Liver (tissue), 9 donors: Measurements from ENCODE around the gene TRPC4. TPM values are rescaled to one million over a fixed set of nuclear protein-coding genes. Genes with fewer than 3 reads are reported as not detected.

Experiments used
- DNase-seq: peaks from one replicate; pipeline ENCODE4 v3.0.0-alpha.2; 2017; ENCODE audit warnings: low spot score
- H3K27ac ChIP-seq, 2 donors: one replicate each; pipeline ENCODE4 v1.7.0; 2013; ENCODE audit warnings: inconsistent platforms in 2 of 2, low read length in 2 of 2, control low read depth in 1 of 2, low read depth in 1 of 2, mild to moderate bottlenecking in 1 of 2
- H3K27me3 ChIP-seq, 4 donors: one replicate each; pipeline versions ENCODE4 v1.6.1 to v1.7.0; 2013; ENCODE audit warnings: low read length in 3 of 4, inconsistent platforms in 1 of 4, mild to moderate bottlenecking in 1 of 4, moderate library complexity in 1 of 4; ENCODE audit not compliant: control insufficient read depth in 4 of 4, insufficient read depth in 4 of 4
- H3K36me3 ChIP-seq, 4 donors: one replicate each; pipeline versions ENCODE4 v1.6.1 to v1.7.0; 2013; ENCODE audit warnings: low read length in 3 of 4, mild to moderate bottlenecking in 3 of 4, low read depth in 1 of 4, moderate library complexity in 1 of 4; ENCODE audit not compliant: control insufficient read depth in 4 of 4, insufficient read depth in 3 of 4
- H3K4me1 ChIP-seq, 4 donors: one replicate each; pipeline versions ENCODE4 v1.6.1 to v1.7.0; 2013; ENCODE audit warnings: low read length in 3 of 4, mild to moderate bottlenecking in 3 of 4, moderate library complexity in 1 of 4; ENCODE audit not compliant: control insufficient read depth in 4 of 4, insufficient read depth in 4 of 4
- H3K4me3 ChIP-seq, 3 donors: one replicate each; pipeline versions ENCODE4 v1.6.1 to v1.7.0; 2013; ENCODE audit warnings: low read length in 3 of 3, control low read depth in 1 of 3, low read depth in 1 of 3, mild to moderate bottlenecking in 1 of 3
- H3K9ac ChIP-seq, 2 donors: one replicate each; pipeline ENCODE4 v1.7.0; 2013; ENCODE audit warnings: low read length in 2 of 2, mild to moderate bottlenecking in 2 of 2, moderate library complexity in 2 of 2, control low read depth in 1 of 2, low read depth in 1 of 2
- H3K9me3 ChIP-seq, 4 donors: one replicate each; pipeline versions ENCODE4 v1.6.1 to v1.7.0; 2013; ENCODE audit warnings: low read length in 3 of 4; ENCODE audit not compliant: control insufficient read depth in 4 of 4
- ATF3 ChIP-seq: IDR thresholded peaks from 2 replicates; pipeline ENCODE4 v1.6.1; 2016; ENCODE audit warnings: antibody characterized with exemption
- CTCF ChIP-seq: fragments of 150-350 bp; IDR thresholded peaks from 2 replicates; pipeline ENCODE4 v1.5.1; 2017; ENCODE audit warnings: improper control_type of control experiment, low read depth, low read length; ENCODE audit not compliant: missing input control
- FOXA1 ChIP-seq: IDR thresholded peaks from 2 replicates; pipeline ENCODE4 v1.6.1; 2016; ENCODE audit warnings: antibody characterized with exemption
- FOXA2 ChIP-seq: IDR thresholded peaks from 2 replicates; pipeline ENCODE4 v1.6.1; 2016; ENCODE audit warnings: antibody characterized with exemption
- GABPA ChIP-seq, 2 donors: IDR thresholded peaks in 1 of 2; conservative IDR thresholded peaks in 1 of 2; 2 replicates each; pipeline ENCODE4 v1.6.1; 2016; ENCODE audit warnings: antibody characterized with exemption in 2 of 2, mild to moderate bottlenecking in 1 of 2, moderate library complexity in 1 of 2
- HNF4A ChIP-seq, 2 donors: conservative IDR thresholded peaks; 2 replicates each; pipeline ENCODE4 v1.6.1; 2016; ENCODE audit warnings: antibody characterized with exemption in 2 of 2, mild to moderate bottlenecking in 2 of 2
- HNF4G ChIP-seq: IDR thresholded peaks from 2 replicates; pipeline ENCODE4 v1.6.1; 2016; ENCODE audit warnings: antibody characterized with exemption
- JUND ChIP-seq, 2 donors: IDR thresholded peaks; 2 replicates each; pipeline ENCODE4 v1.6.1; 2016; ENCODE audit warnings: antibody characterized with exemption in 2 of 2
- MAX ChIP-seq: IDR thresholded peaks from 2 replicates; pipeline ENCODE4 v1.6.1; 2016; ENCODE audit warnings: antibody characterized with exemption
- NR2F2 ChIP-seq: IDR thresholded peaks from 2 replicates; pipeline ENCODE4 v1.6.1; 2016; ENCODE audit warnings: antibody characterized with exemption
- RAD21 ChIP-seq, 2 donors: IDR thresholded peaks; 2 replicates each; pipeline ENCODE4 v1.6.1; 2016; ENCODE audit warnings: antibody characterized with exemption in 2 of 2, mild to moderate bottlenecking in 2 of 2
- RXRA ChIP-seq, 2 donors: IDR thresholded peaks; 2 replicates each; pipeline ENCODE4 v1.6.1; 2017 to 2018; ENCODE audit warnings: antibody characterized with exemption in 2 of 2, mild to moderate bottlenecking in 1 of 2
- SP1 ChIP-seq: IDR thresholded peaks from 2 replicates; pipeline ENCODE4 v1.6.1; 2018; ENCODE audit warnings: antibody characterized with exemption, mild to moderate bottlenecking
- TAF1 ChIP-seq: conservative IDR thresholded peaks from 2 replicates; pipeline ENCODE4 v1.6.1; 2016; ENCODE audit warnings: antibody characterized with exemption, mild to moderate bottlenecking
- YY1 ChIP-seq: IDR thresholded peaks from 2 replicates; pipeline ENCODE4 v1.6.1; 2016; ENCODE audit warnings: antibody characterized with exemption, mild to moderate bottlenecking
- ZBTB33 ChIP-seq: IDR thresholded peaks from 2 replicates; pipeline ENCODE4 v1.6.1; 2016; ENCODE audit warnings: antibody characterized with exemption
- WGBS: extraction: QIAGEN DNeasy Blood & Tissue Kit; methylation state at CpG from one replicate; pipeline ENCODE4 v1.1.7; 2013; 5-methylcytosine and 5-hydroxymethylcytosine counted together
- polyA plus RNA-seq, 2 donors: library from polyadenylated mRNA; stranded (reverse) in 1 of 2; unstranded in 1 of 2; fragments of 200-250 nt in 1 of 2; fragments of >200 nt in 1 of 2; fragmentation: Nextera tagmentation in 1 of 2; extraction: Ambion mirVana in 1 of 2; gene quantifications; one replicate each; pipeline versions ENCODE4 v1.2.1 to v1.2.3, GENCODE V29; 2013 to 2015
- total RNA-seq, 2 donors: library from RNA; depleted of rRNA; stranded (reverse); fragments of >200 nt; gene quantifications; one replicate each; pipeline ENCODE4 v1.2.3, GENCODE V29; 2014
- donor health status: healthy.
- donor health status: healthy.
- donor health status: healthy.
- donor health status: healthy.
- donor health status: healthy.

TRPC4 gene
- total and polyA plus RNA-seq, 4 donors = 0.04 to 0.17 (median 0.05) TPM; not detected in 1

- no peak for DNase-seq
- 64% methylated on average over 3 of the region's 3 CpGs for WGBS
- Histone ChIP-seq H3K9ac (no peak overlapping the region), H3K27ac (no peak overlapping the region), H3K4me3 (no peak overlapping the region), H3K36me3 (no peaks in the 10 kb centered on the region), H3K27me3 (peaks cover 0 to 4% (median 0%) of the 10 kb centered on the region in 4 donors), H3K9me3 (no peaks in the 10 kb centered on the region), H3K4me1 (no peaks in the 10 kb centered on the region)
- TF ChIP-seq SP1 = no peak
- TF ChIP-seq FOXA2 = no peak
- no peak for TF ChIP-seq MAX
- no peak for TF ChIP-seq JUND (IDR thresholded peaks at IDR 0.05)
- TF ChIP-seq RXRA (IDR thresholded peaks at IDR 0.05) = no peak
- no peak for TF ChIP-seq HNF4A (conservative IDR thresholded peaks at IDR 0.05)
- TF ChIP-seq ZBTB33 = no peak
- no peak for TF ChIP-seq FOXA1
- no peak for TF ChIP-seq ATF3
- TF ChIP-seq NR2F2 = no peak
- no peak for TF ChIP-seq GABPA (IDR thresholded peaks at IDR 0.05 in 1 of 2, conservative IDR thresholded peaks at IDR 0.05 in 1 of 2)
- no peak for TF ChIP-seq CTCF
- TF ChIP-seq HNF4G = no peak
- no peak for TF ChIP-seq YY1
- no peak for TF ChIP-seq RAD21 (IDR thresholded peaks at IDR 0.05)
- no peak for TF ChIP-seq TAF1
Measured at GRCh38 chr13:37601648-37602440, 267.7 kb downstream of the TRPC4 start.

- no peaks in the 10 kb centered on the region for H3K9me3 ChIP-seq
- H3K4me1 ChIP-seq = no peaks in the 10 kb centered on the region
- H3K4me3 ChIP-seq = no peak overlapping the region
- no peak overlapping the region for H3K27ac ChIP-seq
- H3K27me3 ChIP-seq = peaks cover 0 to 4% (median 0%) of the 10 kb centered on the region in 4 donors
- H3K9ac ChIP-seq = no peak overlapping the region
- WGBS = 52% methylated on average over 2 of the region's 2 CpGs
- no peak for DNase-seq
- H3K36me3 ChIP-seq = no peaks in the 10 kb centered on the region
- no peak for TF ChIP-seq SP1
Measured at GRCh38 chr13:37599519-37599918, 270.1 kb downstream of the TRPC4 start.
